ENCODE results near the gene THOP1.
A peak's percentile ranks its signal among the peaks of the same experiment; 100 is the strongest.

The THOP1 gene

DNA sequence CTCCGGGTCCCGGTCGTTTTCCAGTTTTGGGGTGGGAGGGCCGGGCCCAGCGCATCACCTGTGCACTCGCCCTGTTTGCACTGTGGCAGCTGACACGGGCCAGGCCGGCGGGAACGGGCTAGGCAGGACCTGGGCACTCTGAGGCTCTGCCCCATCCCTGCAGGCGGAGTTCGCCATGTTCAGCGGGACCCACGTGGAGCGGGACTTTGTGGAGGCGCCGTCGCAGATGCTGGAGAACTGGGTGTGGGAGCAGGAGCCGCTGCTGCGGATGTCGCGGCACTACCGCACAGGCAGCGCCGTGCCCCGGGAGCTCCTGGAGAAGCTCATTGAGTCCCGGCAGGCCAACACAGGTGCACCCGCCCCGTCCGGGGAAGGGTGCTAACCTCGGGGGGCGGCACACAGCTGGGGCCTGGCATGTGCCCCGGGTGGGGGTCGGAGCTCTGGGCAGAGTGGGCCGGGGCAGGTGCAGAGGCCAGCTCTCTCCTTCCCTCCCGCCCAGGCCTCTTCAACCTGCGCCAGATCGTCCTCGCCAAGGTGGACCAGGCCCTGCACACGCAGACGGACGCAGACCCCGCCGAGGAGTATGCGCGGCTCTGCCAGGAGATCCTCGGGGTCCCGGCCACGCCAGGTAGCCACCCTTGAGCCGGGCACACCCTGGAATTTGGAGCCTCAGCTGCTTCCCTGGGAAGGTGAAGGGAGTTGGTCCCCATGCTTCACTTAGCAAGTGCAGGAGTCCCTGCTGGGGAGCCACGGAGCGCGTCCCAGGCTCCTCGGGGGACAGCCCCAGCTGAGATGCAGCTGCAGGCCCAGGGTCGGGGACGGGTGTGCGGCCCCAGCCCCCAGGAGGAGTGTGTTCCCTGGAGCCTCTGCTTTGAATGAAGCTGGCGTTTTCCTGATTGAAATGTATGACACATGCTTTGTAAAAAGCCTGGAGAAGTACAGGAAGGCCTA lies 25.1 kb downstream of the THOP1 start:
- Histone ChIP-seq H3K4me3 (ENCODE audit: severe bottlenecking) (no peak overlapping the region), H3K36me3 (ENCODE audit: low read depth) (peaks cover 23% of the 10 kb centered on the region), H3K4me1 (ENCODE audit: insufficient read depth, poor library complexity, severe bottlenecking) (no peaks in the 10 kb centered on the region), H3K27me3 (ENCODE audit: insufficient read depth, poor library complexity, severe bottlenecking) (no peaks in the 10 kb centered on the region), H3K9me3 (ENCODE audit: severe bottlenecking) (no peaks in the 10 kb centered on the region), H3K27ac (ENCODE audit: poor library complexity, severe bottlenecking) (no peak overlapping the region)
- TF ChIP-seq, protein P1, sequence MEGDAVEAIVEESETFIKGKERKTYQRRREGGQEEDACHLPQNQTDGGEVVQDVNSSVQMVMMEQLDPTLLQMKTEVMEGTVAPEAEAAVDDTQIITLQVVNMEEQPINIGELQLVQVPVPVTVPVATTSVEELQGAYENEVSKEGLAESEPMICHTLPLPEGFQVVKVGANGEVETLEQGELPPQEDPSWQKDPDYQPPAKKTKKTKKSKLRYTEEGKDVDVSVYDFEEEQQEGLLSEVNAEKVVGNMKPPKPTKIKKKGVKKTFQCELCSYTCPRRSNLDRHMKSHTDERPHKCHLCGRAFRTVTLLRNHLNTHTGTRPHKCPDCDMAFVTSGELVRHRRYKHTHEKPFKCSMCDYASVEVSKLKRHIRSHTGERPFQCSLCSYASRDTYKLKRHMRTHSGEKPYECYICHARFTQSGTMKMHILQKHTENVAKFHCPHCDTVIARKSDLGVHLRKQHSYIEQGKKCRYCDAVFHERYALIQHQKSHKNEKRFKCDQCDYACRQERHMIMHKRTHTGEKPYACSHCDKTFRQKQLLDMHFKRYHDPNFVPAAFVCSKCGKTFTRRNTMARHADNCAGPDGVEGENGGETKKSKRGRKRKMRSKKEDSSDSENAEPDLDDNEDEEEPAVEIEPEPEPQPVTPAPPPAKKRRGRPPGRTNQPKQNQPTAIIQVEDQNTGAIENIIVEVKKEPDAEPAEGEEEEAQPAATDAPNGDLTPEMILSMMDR (IDR thresholded peaks at IDR 0.05; ENCODE audit: poor library complexity, severe bottlenecking): no peak
- ATAC-seq (ENCODE audit: low read depth) (no peak), DNase-seq (ENCODE audit: low spot score) (peak; percentile 47)

DNA sequence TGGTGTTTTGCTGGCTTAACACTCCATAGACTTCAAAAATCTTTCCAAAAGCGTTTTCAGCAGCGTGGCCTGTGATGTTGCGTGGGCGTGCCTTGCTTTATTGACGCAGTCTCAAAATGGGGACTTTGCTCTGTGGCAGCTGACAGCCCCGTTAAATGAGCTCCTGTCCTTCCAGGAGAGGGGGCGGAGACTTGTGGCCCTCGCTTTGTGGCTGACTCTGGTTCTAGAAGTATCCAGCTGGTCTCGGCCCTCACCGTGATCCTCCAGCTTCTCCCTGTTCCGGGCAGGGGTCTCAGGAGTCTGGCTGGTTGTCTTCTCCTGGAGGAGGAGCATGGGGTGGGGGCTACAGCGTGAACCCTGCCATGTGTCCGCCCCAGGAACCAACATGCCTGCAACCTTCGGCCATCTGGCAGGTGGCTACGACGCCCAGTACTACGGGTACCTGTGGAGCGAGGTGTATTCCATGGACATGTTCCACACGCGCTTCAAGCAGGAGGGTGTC lies 26.0 kb downstream of the THOP1 start:
- ATAC-seq (ENCODE audit: low read depth): no peak
- TF ChIP-seq, protein P1 (IDR thresholded peaks at IDR 0.05; ENCODE audit: poor library complexity, severe bottlenecking): no peak
- no peaks in the 10 kb centered on the region for H3K27me3 ChIP-seq (ENCODE audit: insufficient read depth, poor library complexity, severe bottlenecking)

DNA sequence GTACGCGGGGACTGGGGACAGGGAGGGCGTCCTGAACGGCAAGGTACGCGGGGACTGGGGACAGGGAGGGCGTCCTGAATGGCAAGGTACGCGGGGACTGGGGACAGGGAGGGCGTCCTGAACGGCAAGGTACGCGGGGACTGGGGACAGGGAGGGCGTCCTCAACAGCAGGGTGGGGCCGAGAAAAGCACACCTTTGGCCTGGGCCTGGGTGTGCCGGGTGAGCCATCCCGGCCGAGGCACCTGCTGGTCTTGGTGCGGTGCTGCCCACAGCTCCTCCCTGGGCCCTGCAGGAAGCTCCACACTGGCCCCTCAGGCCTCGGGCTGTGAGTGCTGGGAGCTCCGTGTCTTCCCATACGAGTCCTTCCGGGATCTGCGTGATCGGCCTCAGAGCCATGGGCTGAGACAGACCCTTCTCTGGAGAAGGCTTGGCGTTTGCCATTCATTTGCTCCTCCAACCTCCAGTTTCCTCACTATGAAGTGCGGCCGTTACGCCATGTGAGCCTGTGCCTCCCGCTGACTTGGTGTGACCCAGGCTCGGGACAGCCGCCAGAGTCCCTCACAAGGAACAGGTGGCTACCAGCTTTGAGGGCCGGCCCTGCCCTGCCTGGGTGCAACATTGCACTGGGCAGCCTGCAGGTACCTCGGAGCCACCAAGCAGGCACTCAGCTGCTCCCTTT lies 26.6 kb downstream of the THOP1 start:
- H3K27ac ChIP-seq (ENCODE audit: poor library complexity, severe bottlenecking): no peak overlapping the region
- TF ChIP-seq, protein P1 (IDR thresholded peaks at IDR 0.05; ENCODE audit: poor library complexity, severe bottlenecking): no peak
- H3K36me3 ChIP-seq (ENCODE audit: low read depth): peaks cover 16% of the 10 kb centered on the region

More for the DNA sequence above, 26.0 kb downstream of the THOP1 start:
- H3K4me3 ChIP-seq (ENCODE audit: severe bottlenecking): no peak overlapping the region
- H3K36me3 ChIP-seq (ENCODE audit: low read depth): peaks cover 21% of the 10 kb centered on the region
- H3K4me1 ChIP-seq (ENCODE audit: insufficient read depth, poor library complexity, severe bottlenecking): no peaks in the 10 kb centered on the region
- no peak for DNase-seq (ENCODE audit: low spot score)
- no peaks in the 10 kb centered on the region for H3K9me3 ChIP-seq (ENCODE audit: severe bottlenecking)
- no peak overlapping the region for H3K27ac ChIP-seq (ENCODE audit: poor library complexity, severe bottlenecking)

DNA sequence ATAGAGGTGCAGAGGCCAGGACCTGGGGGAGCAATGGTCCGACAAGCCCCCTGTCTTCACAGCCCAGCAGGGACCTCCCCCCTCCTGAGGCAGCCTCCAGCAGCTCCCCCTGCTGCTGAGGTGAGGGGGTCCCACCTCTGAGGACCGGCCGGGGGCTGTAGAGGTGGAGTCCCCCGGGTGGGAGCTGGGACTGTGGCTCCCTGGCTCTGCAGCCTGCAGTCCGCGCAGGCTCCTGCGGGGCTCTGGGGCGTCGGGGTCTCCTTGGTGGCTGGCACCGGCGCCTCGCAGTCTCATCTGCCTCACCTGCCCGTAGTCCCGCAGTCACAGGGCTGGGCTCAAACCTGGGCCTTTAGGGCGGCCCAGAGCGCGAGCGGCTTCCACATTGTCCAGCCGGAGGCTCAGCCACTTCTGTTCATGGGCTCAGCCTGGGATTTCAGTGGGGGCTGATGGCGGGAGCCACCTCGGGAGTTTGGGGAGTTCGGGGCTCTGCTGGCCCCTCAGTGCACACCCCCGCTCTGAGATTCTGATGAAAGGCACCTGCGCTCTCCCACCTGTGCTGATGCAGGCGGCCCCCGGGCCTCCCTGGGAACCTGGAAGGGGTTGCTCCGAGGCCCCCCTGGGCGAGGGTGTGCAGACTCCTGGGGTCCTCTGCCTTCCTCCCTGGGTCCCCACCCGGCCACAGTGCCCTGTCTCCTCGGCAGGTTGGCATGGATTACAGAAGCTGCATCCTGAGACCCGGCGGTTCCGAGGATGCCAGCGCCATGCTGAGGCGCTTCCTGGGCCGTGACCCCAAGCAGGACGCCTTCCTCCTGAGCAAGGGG lies 27.3 kb downstream of the THOP1 start:
- DNase-seq (ENCODE audit: low spot score) (no peak), ATAC-seq (ENCODE audit: low read depth) (no peak)
- H3K36me3 ChIP-seq (ENCODE audit: low read depth): peaks cover 16% of the 10 kb centered on the region
- H3K9me3 ChIP-seq (ENCODE audit: severe bottlenecking): no peaks in the 10 kb centered on the region
- TF ChIP-seq, protein P1 (IDR thresholded peaks at IDR 0.05; ENCODE audit: poor library complexity, severe bottlenecking): no peak
- H3K4me3 ChIP-seq (ENCODE audit: severe bottlenecking): no peak overlapping the region
- H3K4me1 ChIP-seq (ENCODE audit: insufficient read depth, poor library complexity, severe bottlenecking): no peaks in the 10 kb centered on the region
- H3K27me3 ChIP-seq (ENCODE audit: insufficient read depth, poor library complexity, severe bottlenecking): no peaks in the 10 kb centered on the region
- H3K27ac ChIP-seq (ENCODE audit: poor library complexity, severe bottlenecking): no peak overlapping the region

More for the DNA sequence above, 26.6 kb downstream of the THOP1 start:
- no peaks in the 10 kb centered on the region for H3K4me1 ChIP-seq (ENCODE audit: insufficient read depth, poor library complexity, severe bottlenecking)
- no peak overlapping the region for H3K4me3 ChIP-seq (ENCODE audit: severe bottlenecking)
- no peaks in the 10 kb centered on the region for H3K9me3 ChIP-seq (ENCODE audit: severe bottlenecking)
- H3K27me3 ChIP-seq (ENCODE audit: insufficient read depth, poor library complexity, severe bottlenecking): no peaks in the 10 kb centered on the region
- no peak for DNase-seq (ENCODE audit: low spot score)
- ATAC-seq (ENCODE audit: low read depth): no peak
